GM12878 (cell line): ENCODE results near the gene FKBP8. TPM values are rescaled to one million over a fixed set of nuclear protein-coding genes. Genes with fewer than 3 reads are reported as not detected.

Source experiments
- ATAC-seq: fragments of 200-7000 bp; cut with Tn5 transposase; 3 replicates; pipeline ENCODE4 v1.9.1; 2020; ENCODE audit warnings: mild to moderate bottlenecking, moderate library complexity
- BruUV-seq: library from RNA; stranded (reverse); fragments of 400-500 nt; replicated peaks from 2 replicates; lab custom pipeline; 2021; lab: Mats Ljungman, UMichigan
- CTCF ChIA-PET: fragments of 300-600 bp; sonication (Branson Sonifier 250); formaldehyde crosslinking; extraction: SDS; loops from one replicate; lab custom pipeline; 2021; ENCODE audit warnings: inconsistent platforms; lab: Yijun Ruan, JAX
- POLR2A ChIA-PET: fragments of 350-600 bp; formaldehyde crosslinking; extraction: SDS; loops from one replicate; lab custom pipeline; 2021; ENCODE audit warnings: inconsistent platforms; lab: Charles Lee
- RAD21 ChIA-PET: fragments of 300-600 bp; sonication (Branson Sonifier 250); formaldehyde crosslinking; loops from one replicate; lab custom pipeline; 2023; ENCODE audit warnings: antibody characterized with exemption; ENCODE audit not compliant: unreplicated experiment; lab: Charles Lee
- SMC1A ChIA-PET: fragments of 300-600 bp; sonication (Branson Sonifier 250); formaldehyde crosslinking; loops from one replicate; lab custom pipeline; 2023; ENCODE audit not compliant: unreplicated experiment, uncharacterized antibody; lab: Charles Lee
- DNase-seq: peaks from one replicate; pipeline ENCODE4 v3.0.0-alpha.2; 2011; ENCODE audit warnings: low read depth, low spot score
- FAIRE-seq: peaks from 3 replicates; lab custom pipeline; 2011; peaks lifted over from hg19 to GRCh38; lab: Jason Lieb, UNC
- H2AFZ ChIP-seq: 2 replicates; pipeline ENCODE4 v1.6.0; 2011; ENCODE audit warnings: low read depth, low read length, control low read depth; ENCODE audit not compliant: control insufficient read depth
- H3K27ac ChIP-seq: 2 replicates; pipeline ENCODE4 v1.5.1; 2011; ENCODE audit warnings: control low read depth; ENCODE audit not compliant: control insufficient read depth, insufficient read depth
- H3K27me3 ChIP-seq, 2 experiments: replicated peaks in 1 of 2; 2 replicates each; pipeline versions ENCODE4 v1.6.0 to v1.6.1; 2011; ENCODE audit warnings: low read length in 1 of 2; ENCODE audit not compliant: control insufficient read depth in 2 of 2, insufficient read depth in 2 of 2
- H3K36me3 ChIP-seq, 2 experiments: 2 replicates each; pipeline ENCODE4 v1.5.1; 2011; ENCODE audit warnings: low read length in 1 of 2; ENCODE audit not compliant: control insufficient read depth in 2 of 2, insufficient read depth in 2 of 2
- H3K4me1 ChIP-seq: 2 replicates; pipeline ENCODE4 v1.6.1; 2011; ENCODE audit warnings: mild to moderate bottlenecking, low read length, moderate library complexity, mixed read lengths; ENCODE audit not compliant: control insufficient read depth, insufficient read depth
- H3K4me2 ChIP-seq: 2 replicates; pipeline ENCODE4 v1.6.0; 2011; ENCODE audit warnings: control low read depth; ENCODE audit not compliant: control insufficient read depth, insufficient read depth
- H3K4me3 ChIP-seq: fragments of 200-600 bp; sonication (generic); 2 replicates; pipeline ENCODE4 v1.5.1; 2016
- H3K79me2 ChIP-seq: 2 replicates; pipeline ENCODE4 v1.6.0; 2011; ENCODE audit warnings: low read length; ENCODE audit not compliant: control insufficient read depth, insufficient read depth
- H3K9ac ChIP-seq: 2 replicates; pipeline ENCODE4 v1.8.0; 2011; ENCODE audit warnings: low read length, control low read depth, mixed read lengths; ENCODE audit not compliant: control insufficient read depth, insufficient read depth
- H3K9me3 ChIP-seq: replicated peaks from 3 replicates; pipeline ENCODE4 v1.5.1; 2011; ENCODE audit warnings: mild to moderate bottlenecking, low read length; ENCODE audit not compliant: control insufficient read depth, insufficient read depth
- H4K20me1 ChIP-seq: 2 replicates; pipeline ENCODE4 v1.6.0; 2011; ENCODE audit not compliant: control insufficient read depth, insufficient read depth
- ATF3 ChIP-seq: IDR thresholded peaks from 2 replicates; pipeline ENCODE4 v1.6.1; 2011; ENCODE audit warnings: low read depth, mild to moderate bottlenecking, low read length, moderate library complexity, borderline replicate concordance; ENCODE audit errors: extremely low read depth
- CBFB ChIP-seq: IDR thresholded peaks from 2 replicates; pipeline ENCODE4 v1.6.1; 2016; ENCODE audit warnings: antibody characterized with exemption, low read depth
- CREB1 ChIP-seq: IDR thresholded peaks from 2 replicates; pipeline ENCODE4 v1.6.1; 2012; ENCODE audit warnings: low read depth, mild to moderate bottlenecking, inconsistent platforms
- CTCF ChIP-seq, 3 experiments: IDR thresholded peaks in 2 of 3; conservative IDR thresholded peaks in 1 of 3; 2 replicates each; pipeline ENCODE4 v1.5.1; 2011; ENCODE audit warnings: low read depth in 3 of 3, low read length in 3 of 3, mild to moderate bottlenecking in 3 of 3, control low read depth in 2 of 3, moderate library complexity in 2 of 3, inconsistent platforms in 1 of 3, mixed read lengths in 1 of 3; ENCODE audit not compliant: control insufficient read depth in 2 of 3, insufficient read depth in 1 of 3; ENCODE audit errors: extremely low read depth in 1 of 3
- HDGF ChIP-seq: fragments of 450-650 bp; IDR thresholded peaks from 2 replicates; pipeline ENCODE4 v1.6.1; 2016; ENCODE audit warnings: antibody characterized with exemption
- LARP7 ChIP-seq: fragments of 450-650 bp; IDR thresholded peaks from 2 replicates; pipeline ENCODE4 v1.6.1; 2017; ENCODE audit warnings: mild to moderate bottlenecking
- MTA3 ChIP-seq: IDR thresholded peaks from 2 replicates; pipeline ENCODE4 v1.6.1; 2012; ENCODE audit warnings: low read length, inconsistent platforms, borderline replicate concordance
- NBN ChIP-seq: fragments of 450-650 bp; IDR thresholded peaks from 2 replicates; pipeline ENCODE4 v1.6.1; 2016
- NFXL1 ChIP-seq: fragments of 450-650 bp; IDR thresholded peaks from 2 replicates; pipeline ENCODE4 v1.6.1; 2017; ENCODE audit warnings: antibody characterized with exemption, mild to moderate bottlenecking, borderline replicate concordance
- POLR2A ChIP-seq: IDR thresholded peaks from 2 replicates; pipeline ENCODE4 v1.6.1; 2011; ENCODE audit warnings: low read depth, mild to moderate bottlenecking, low read length
- POLR2AphosphoS2 ChIP-seq: IDR thresholded peaks from 2 replicates; pipeline ENCODE4 v1.6.1; 2011; ENCODE audit warnings: low read depth, mild to moderate bottlenecking, low read length, improper control_type of control experiment, moderate library complexity
- RELB ChIP-seq: fragments of 450-650 bp; IDR thresholded peaks from 2 replicates; pipeline ENCODE4 v1.6.1; 2017; ENCODE audit warnings: low read depth, mild to moderate bottlenecking, moderate library complexity
- RUNX3 ChIP-seq: IDR thresholded peaks from 2 replicates; pipeline ENCODE4 v1.6.1; 2012; ENCODE audit warnings: low read length, inconsistent platforms
- SP1 ChIP-seq: IDR thresholded peaks from one replicate; pipeline ENCODE4 v1.6.1; 2011; ENCODE audit warnings: low read depth, low read length
- SREBF2 ChIP-seq: IDR thresholded peaks from 2 replicates; pipeline ENCODE4 v1.6.1; 2012; ENCODE audit warnings: mild to moderate bottlenecking, low read length
- STAT3 ChIP-seq: IDR thresholded peaks from 2 replicates; pipeline ENCODE4 v1.6.1; 2011; ENCODE audit warnings: low read depth, low read length, improper control_type of control experiment
- USF1 ChIP-seq: IDR thresholded peaks from 2 replicates; pipeline ENCODE4 v1.6.1; 2011; ENCODE audit warnings: borderline replicate concordance, low read depth, mild to moderate bottlenecking, moderate library complexity, mixed read lengths, low read length; ENCODE audit not compliant: insufficient read depth; ENCODE audit errors: extremely low read length
- ZNF274 ChIP-seq: IDR thresholded peaks from one replicate; pipeline ENCODE4 v1.8.0; 2011; ENCODE audit not compliant: insufficient read length, insufficient read depth
- ZSCAN29 ChIP-seq: fragments of 450-650 bp; IDR thresholded peaks from 2 replicates; pipeline ENCODE4 v1.6.1; 2017; ENCODE audit warnings: mild to moderate bottlenecking, moderate library complexity
- WGBS: methylation state at CpG from one replicate; pipeline ENCODE4 v1.1.6; 2016; ENCODE audit warnings: low lambda C conversion rate; ENCODE audit not compliant: insufficient replicate concordance, insufficient coverage; ENCODE audit errors: missing lambda C conversion rate; 5-methylcytosine and 5-hydroxymethylcytosine counted together
- in situ Hi-C: fragments of 300-500 bp; cut with MboI; formaldehyde crosslinking; loops from 9 replicates; pipeline ENCODE4 v1.14.3; 2018; ENCODE audit warnings: mixed read lengths
- intact Hi-C: fragments of 100-400 bp; cut with micrococcal nuclease; formaldehyde crosslinking; loops from one replicate; pipeline ENCODE4 v1.14.2; 2022; ENCODE audit not compliant: unreplicated experiment
- polyA plus RNA-seq, 11 experiments: library from polyadenylated mRNA; depleted of rRNA in 4 of 11; unstranded in 6 of 11; stranded (reverse) in 5 of 11; fragments of >200 nt; fragmentation: Nextera tagmentation in 4 of 11; fragmentation: Illumina TruSeq in 1 of 11; extraction: Ambion mirVana in 4 of 11; extraction: Trizol in 1 of 11; gene quantifications; 1 replicate in 1 of 11; 2 replicates in 10 of 11; pipeline versions ENCODE4 v1.2.1 to v1.2.3, GENCODE V29; 2011 to 2016; ENCODE audit warnings: inconsistent platforms in 2 of 11, missing spikeins in 2 of 11, low read depth in 1 of 11
- total RNA-seq, 4 experiments: library from RNA; depleted of rRNA in 3 of 4; stranded (reverse); fragments of >200 nt in 3 of 4; fragmentation: Illumina TruSeq in 1 of 4; extraction: Trizol in 1 of 4; gene quantifications; 2 replicates each; pipeline versions ENCODE4 v1.2.1 to v1.2.3, GENCODE V29; 2013 to 2021
- TF ChIP-seq, protein P1 (sequence below): IDR thresholded peaks from 2 replicates; pipeline ENCODE4 v1.6.1; 2012; ENCODE audit warnings: low read depth, low read length, improper control_type of control experiment

Gene FKBP8
- total and polyA plus RNA-seq, 10 of the 15 experiments (the other 5 are each of a cell fraction or from before 2014, with no cell fraction given), result 0.13 to 205 (median 95.4) TPM

GRCh38 chr19:18562086-18562485 is 18.7 kb upstream of the FKBP8 start:
- no peak overlapping the region for H3K27ac ChIP-seq
- over 99% methylated on average over 14 of the region's 14 CpGs for WGBS
- TF ChIP-seq MTA3 (no peak), NFXL1 (no peak), RUNX3 (no peak), CBFB (no peak), POLR2AphosphoS2 (no peak), USF1 (no peak), ZNF274 (no peak), LARP7 (no peak), STAT3 (no peak), RELB (no peak), SP1 (no peak), CTCF (IDR thresholded peaks at IDR 0.05 in 2 of 3, conservative IDR thresholded peaks at IDR 0.05 in 1 of 3; ENCODE audit: control insufficient read depth in 2 of 3, extremely low read depth in 1 of 3, insufficient read depth in 1 of 3, low read depth in 3 of 3, low read length in 3 of 3) (no peak), POLR2A (no peak), NBN (no peak), CREB1 (no peak), ZSCAN29 (no peak), ATF3 (no peak), HDGF (no peak), SREBF2 (no peak)
- TF ChIP-seq, protein P1, sequence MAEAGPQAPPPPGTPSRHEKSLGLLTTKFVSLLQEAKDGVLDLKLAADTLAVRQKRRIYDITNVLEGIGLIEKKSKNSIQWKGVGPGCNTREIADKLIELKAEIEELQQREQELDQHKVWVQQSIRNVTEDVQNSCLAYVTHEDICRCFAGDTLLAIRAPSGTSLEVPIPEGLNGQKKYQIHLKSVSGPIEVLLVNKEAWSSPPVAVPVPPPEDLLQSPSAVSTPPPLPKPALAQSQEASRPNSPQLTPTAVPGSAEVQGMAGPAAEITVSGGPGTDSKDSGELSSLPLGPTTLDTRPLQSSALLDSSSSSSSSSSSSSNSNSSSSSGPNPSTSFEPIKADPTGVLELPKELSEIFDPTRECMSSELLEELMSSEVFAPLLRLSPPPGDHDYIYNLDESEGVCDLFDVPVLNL, result no peak
- SMC1A ChIA-PET, result no interaction called here
- no peak for DNase-seq
- FAIRE-seq, result no peak
- CTCF ChIA-PET, result no interaction called here
- in situ Hi-C loops (no loop called here), intact Hi-C loops (no loop called here)
- RAD21 ChIA-PET, result no interaction called here
- no peaks in the 10 kb centered on the region for H3K9me3 ChIP-seq
- ATAC-seq, result no peak
- H3K4me2 ChIP-seq, result no peak overlapping the region
- H3K9ac ChIP-seq, result no peak overlapping the region
- no peak overlapping the region for H3K4me3 ChIP-seq
- H4K20me1 ChIP-seq, result no peaks in the 10 kb centered on the region
- H3K4me1 ChIP-seq, result no peaks in the 10 kb centered on the region
- H3K79me2 ChIP-seq, result peaks cover 32% of the 10 kb centered on the region
- H3K36me3 ChIP-seq, result peaks cover 15 to 16% of the 10 kb centered on the region in 2 experiments; a peak in 3 of 4 replicates
- H2AFZ ChIP-seq, result no peak overlapping the region
- POLR2A ChIA-PET, result no interaction called here
- no peaks in the 10 kb centered on the region for H3K27me3 ChIP-seq
- BruUV-seq, result no TSS peak
